PC-9 (cell line): ENCODE measurements around the gene BRINP2.

Source experiments
- EZH2 ChIP-seq: fragments of 200-600 bp; sonication (generic); IDR thresholded peaks from 2 replicates; pipeline ENCODE4 v1.8.0; 2017; ENCODE audit warnings: antibody characterized with exemption, low read depth
- TF ChIP-seq, protein P1 (sequence below): fragments of 200-600 bp; sonication (generic); conservative IDR thresholded peaks from 2 replicates; pipeline ENCODE4 v1.6.1; 2017; ENCODE audit warnings: mixed run types, antibody characterized with exemption, mild to moderate bottlenecking, moderate library complexity

DNA sequence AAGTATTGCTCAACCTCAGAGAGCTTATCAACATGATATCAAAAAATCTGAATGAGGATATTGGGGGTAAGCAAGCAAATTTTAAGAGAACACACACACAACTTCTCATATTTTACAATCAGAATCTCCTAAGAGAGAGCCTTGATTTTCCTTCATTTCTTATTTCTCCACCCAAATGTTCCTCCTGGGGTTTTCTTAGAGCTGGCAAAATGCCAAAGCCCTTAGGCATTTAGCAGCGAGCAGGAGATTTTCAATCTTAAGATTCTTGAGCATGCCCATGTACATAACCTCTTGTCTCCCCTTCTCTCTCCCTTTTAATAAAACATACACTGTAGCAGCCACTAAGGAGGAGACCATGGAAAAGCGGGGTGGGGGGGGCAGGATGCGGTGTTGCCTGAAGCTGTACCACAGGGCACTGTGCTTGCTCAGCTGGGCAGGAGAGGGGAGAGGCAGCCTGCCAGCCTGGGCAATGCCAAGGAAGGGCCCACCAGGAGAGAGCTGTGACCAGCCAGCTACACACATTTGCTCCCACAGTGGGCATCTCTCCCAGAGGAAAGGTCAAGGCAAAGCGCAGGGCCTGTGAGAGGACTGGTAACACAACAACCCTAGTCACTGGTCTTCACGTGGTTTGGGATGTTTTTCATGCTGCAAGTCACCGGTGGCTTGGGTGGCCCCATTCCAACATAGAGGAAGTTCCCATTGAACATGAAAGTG lies 4.3 kb downstream of the BRINP2 start:
- no peak for TF ChIP-seq EZH2
- TF ChIP-seq, protein P1, sequence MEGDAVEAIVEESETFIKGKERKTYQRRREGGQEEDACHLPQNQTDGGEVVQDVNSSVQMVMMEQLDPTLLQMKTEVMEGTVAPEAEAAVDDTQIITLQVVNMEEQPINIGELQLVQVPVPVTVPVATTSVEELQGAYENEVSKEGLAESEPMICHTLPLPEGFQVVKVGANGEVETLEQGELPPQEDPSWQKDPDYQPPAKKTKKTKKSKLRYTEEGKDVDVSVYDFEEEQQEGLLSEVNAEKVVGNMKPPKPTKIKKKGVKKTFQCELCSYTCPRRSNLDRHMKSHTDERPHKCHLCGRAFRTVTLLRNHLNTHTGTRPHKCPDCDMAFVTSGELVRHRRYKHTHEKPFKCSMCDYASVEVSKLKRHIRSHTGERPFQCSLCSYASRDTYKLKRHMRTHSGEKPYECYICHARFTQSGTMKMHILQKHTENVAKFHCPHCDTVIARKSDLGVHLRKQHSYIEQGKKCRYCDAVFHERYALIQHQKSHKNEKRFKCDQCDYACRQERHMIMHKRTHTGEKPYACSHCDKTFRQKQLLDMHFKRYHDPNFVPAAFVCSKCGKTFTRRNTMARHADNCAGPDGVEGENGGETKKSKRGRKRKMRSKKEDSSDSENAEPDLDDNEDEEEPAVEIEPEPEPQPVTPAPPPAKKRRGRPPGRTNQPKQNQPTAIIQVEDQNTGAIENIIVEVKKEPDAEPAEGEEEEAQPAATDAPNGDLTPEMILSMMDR, result no peak
